ENCODE data around the gene FAM111B.
"Not testable (repeated sequence)": the region's sequence is repeated elsewhere in the genome, so short reads cannot be mapped to it uniquely, and the experiment has no call there.

Gene FAM111B

GRCh38 chr11:59106363-59107336 lies at the start of gene FAM111B:
TSS of gene FAM111B (plus strand) at chr11:59107237. CDS start at chr11:59109626, 2,389 bp downstream.
- peak; percentile 91 for DNase-seq

GRCh38 chr11:59058120-59059033 lies 48.7 kb upstream of the FAM111B start:
- peak; percentile 74 for DNase-seq

- DNase-seq, result not testable (repeated sequence)
Measured at GRCh38 chr11:59060096-59060495, 46.9 kb upstream of the FAM111B start.

GRCh38 chr11:59062602-59063529 lies 44.2 kb upstream of the FAM111B start:
- DNase-seq, result no peak

- not testable (repeated sequence) for DNase-seq
Measured at GRCh38 chr11:59063996-59064727, 42.9 kb upstream of the FAM111B start.

DNA sequence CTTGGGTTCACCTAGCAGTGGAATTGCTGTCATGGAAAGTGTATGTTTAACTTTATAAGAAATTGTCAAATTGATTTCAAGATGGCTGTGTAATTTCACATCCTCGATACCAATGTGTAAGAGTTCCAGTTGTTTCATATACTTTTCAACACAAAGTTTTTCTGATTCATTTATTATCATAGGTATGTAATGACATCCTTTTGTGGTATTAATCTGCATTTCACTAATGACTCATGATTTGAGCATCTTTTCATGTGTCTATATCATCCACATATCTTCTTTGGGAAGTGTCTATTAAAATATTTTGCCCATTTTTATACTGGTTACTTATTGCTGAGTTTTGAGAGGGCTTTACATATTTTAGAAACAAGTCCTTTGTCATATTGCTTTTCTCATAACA lies 38.0 kb upstream of the FAM111B start:
- no peak for DNase-seq

GRCh38 chr11:59076876-59077571 lies 30.0 kb upstream of the FAM111B start:
- no peak for DNase-seq

GRCh38 chr11:59078435-59078834 lies 28.6 kb upstream of the FAM111B start:
- no peak for DNase-seq

GRCh38 chr11:59079086-59079485 lies 28.0 kb upstream of the FAM111B start:
- no peak for DNase-seq

GRCh38 chr11:59080421-59080820 lies 26.6 kb upstream of the FAM111B start:
- not testable (repeated sequence) for DNase-seq

DNA sequence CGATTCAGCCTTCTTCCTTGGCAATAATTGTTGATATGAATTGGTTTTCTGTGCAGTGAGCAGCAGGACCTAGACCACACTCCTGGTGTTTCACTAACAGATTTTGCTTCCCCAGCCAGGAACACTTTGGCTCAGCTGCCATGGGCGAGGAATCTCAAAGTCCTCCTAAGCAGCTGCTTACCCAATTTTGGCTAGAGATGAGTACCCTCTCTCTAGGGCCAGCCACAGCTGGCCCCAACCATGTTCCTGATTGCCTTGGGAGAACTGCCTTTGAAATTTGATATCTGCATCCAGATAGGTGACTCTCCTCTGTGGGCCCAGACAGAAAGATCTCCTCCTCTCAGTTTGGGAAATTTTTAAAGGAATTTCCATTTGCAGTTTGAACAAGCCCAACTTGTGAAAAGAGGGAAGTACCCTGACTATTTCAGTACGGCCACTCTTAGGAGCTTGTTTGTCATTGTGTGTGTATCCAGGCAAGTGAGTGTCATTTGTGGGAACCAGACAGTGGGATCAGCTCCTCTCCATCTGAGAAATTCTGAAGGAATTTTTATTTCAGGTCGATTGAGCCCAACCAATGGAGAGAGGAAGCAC lies 25.5 kb upstream of the FAM111B start:
- not testable (repeated sequence) for DNase-seq

GRCh38 chr11:59086007-59086406 lies 21.0 kb upstream of the FAM111B start, which contains the start of gene GLYATL1B:
TSS of gene GLYATL1B (plus strand) at chr11:59086307. CDS start at chr11:59086307, 0 bp downstream.
- DNase-seq, result not testable (repeated sequence)

DNA sequence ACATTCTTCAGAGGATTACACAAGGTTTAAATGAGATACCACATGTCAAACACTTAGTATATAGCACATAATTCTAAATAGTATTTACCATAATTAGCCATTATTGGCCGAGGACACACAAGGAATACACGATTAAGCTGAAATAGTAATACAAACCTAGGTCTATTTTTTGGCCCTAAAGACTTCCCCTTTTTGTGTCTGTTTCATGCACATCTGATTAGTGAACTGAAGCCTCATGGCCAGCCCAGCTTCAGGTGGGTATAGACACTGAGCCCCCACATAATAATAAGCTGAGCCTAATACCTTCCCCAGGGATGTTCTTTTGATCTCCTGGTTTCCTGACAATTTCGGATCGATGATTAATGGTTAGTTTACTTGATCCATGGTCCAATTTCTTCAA lies 18.9 kb upstream of the FAM111B start:
- no peak for DNase-seq

- DNase-seq, result not testable (repeated sequence)
Measured at GRCh38 chr11:59093576-59093975, 13.5 kb upstream of the FAM111B start.

- not testable (repeated sequence) for DNase-seq
Measured at GRCh38 chr11:59095225-59095624, 11.8 kb upstream of the FAM111B start.

DNA sequence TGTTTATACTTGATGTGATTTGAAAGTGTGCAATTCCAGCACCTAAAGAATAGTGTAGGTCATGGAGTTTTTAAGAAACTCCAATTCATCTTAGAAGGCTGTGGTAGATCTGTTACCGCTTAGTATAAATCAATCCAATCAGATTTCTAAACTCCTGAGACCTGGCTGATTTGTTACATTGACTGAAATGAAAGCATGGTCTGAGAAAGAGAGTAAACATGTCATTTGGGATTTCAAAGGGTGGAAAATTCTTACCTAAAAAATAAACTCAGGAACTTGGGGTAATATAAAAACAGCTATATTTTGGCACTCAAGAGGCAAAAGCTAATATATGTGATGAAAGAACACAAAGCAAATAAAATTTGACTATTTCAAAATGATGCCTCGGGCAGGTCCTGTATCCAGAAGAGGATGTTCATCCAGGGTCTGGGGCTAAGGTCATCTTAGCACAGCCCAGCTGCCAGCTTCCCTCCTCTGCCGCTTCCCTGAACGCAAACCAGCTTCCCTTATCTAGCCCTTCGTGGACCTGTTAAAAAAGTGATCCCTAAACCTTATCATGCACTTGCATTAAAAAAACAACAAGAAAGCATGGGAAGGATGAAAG lies 11.0 kb upstream of the FAM111B start:
- not testable (repeated sequence) for DNase-seq

DNA sequence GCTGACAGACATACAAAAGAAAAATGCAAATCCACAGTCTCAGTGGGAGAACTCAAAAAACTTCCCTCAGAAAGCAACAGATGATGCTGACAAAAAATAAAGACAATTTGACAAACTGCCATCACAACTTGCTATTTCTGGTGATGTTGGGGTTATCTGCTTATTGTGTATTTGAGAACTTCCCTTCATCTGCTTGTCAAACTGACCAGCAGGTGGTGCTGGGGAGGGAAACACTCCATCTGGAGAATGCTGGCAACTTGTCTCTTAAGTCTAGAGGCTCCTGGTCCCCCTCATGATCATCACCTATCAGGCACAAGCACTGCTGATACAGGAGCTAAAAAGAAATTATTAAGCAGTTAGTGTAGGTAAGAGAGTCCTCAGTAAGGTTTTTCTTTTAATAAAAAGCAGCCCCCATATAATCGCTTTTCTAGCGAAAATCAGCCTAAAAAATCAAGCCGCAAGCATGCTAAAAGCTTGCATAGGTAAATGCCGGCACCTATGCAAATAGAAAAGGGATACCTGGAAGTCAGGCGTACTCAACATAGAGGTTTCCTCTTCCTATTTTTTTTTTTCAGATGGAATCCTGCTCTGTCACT lies 9.8 kb upstream of the FAM111B start:
- no peak for DNase-seq

DNA sequence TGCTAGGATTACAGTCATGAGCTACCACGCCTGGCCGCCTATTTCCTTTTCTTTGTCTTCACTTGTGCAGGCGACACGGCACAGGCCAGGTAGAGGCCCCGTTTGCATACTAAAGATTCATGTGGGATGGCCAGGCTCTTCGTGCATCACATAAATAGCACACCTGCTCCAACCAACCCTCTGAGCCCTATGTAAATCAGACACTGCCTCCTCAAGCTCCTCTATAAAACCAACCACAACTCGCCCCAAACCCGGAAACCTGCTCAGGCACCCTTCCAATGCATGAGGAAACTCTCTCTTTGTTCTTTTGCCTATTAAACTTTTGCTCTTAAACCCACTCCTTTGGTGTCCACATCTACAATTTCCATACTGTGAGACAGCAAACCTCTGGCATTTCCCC lies 9.1 kb upstream of the FAM111B start:
- DNase-seq, result not testable (repeated sequence)

- DNase-seq, result no peak
Measured at GRCh38 chr11:59102259-59102765, 4.7 kb upstream of the FAM111B start.

All from NCI-H2081 treated with DMSO at 0.1 percent for 48 hours (cell line).